HepG2 (cell line): Measurements from ENCODE around the gene TLR4. TPM values are rescaled to one million over a fixed set of nuclear protein-coding genes. Genes with fewer than 3 reads are reported as not detected.

Experiments used
- ATAC-seq: fragments of 200-7000 bp; cut with Tn5 transposase; 3 replicates; pipeline ENCODE4 v1.9.1; 2020; ENCODE audit warnings: mild to moderate bottlenecking, moderate library complexity
- BruUV-seq: library from RNA; stranded (reverse); fragments of 400-500 nt; replicated peaks from 2 replicates; lab custom pipeline; 2021; lab: Mats Ljungman, UMichigan
- CTCF ChIA-PET: fragments of 300-600 bp; formaldehyde crosslinking; extraction: SDS; loops from one replicate; lab custom pipeline; 2021; ENCODE audit warnings: low total read pairs, inconsistent platforms, low intra/inter-chr PET ratio; lab: Yijun Ruan, JAX
- POLR2A ChIA-PET: fragments of 350-600 bp; sonication (Branson Sonifier 250); formaldehyde crosslinking; loops from one replicate; lab custom pipeline; 2020; ENCODE audit warnings: antibody characterized with exemption, inconsistent platforms; lab: Yijun Ruan, JAX
- DNase-seq: peaks from one replicate; pipeline ENCODE4 v3.0.0-alpha.2; 2015; ENCODE audit warnings: low spot score
- FAIRE-seq: peaks from 3 replicates; lab custom pipeline; 2011; peaks lifted over from hg19 to GRCh38; lab: Jason Lieb, UNC
- H2AFZ ChIP-seq: one replicate; pipeline ENCODE4 v1.6.1; 2011; ENCODE audit warnings: low read length, inconsistent platforms
- H3K27ac ChIP-seq: fragments of 300-600 bp; 3 replicates; pipeline ENCODE4 v1.8.0; 2011; ENCODE audit warnings: mixed run types, mild to moderate bottlenecking, mixed read lengths, low read length, inconsistent platforms; ENCODE audit not compliant: insufficient read depth; ENCODE audit errors: extremely low read length
- H3K27me3 ChIP-seq, 2 experiments: fragments of 200-600 bp in 1 of 2; 2 replicates in 1 of 2; 3 replicates in 1 of 2; pipeline versions ENCODE4 v1.6.0 to v1.8.0; 2011; ENCODE audit warnings: low read length in 2 of 2, mild to moderate bottlenecking in 2 of 2, moderate library complexity in 2 of 2, inconsistent platforms in 1 of 2; ENCODE audit not compliant: insufficient read depth in 2 of 2, control insufficient read depth in 1 of 2
- H3K36me3 ChIP-seq, 2 experiments: fragments of 200-600 bp in 1 of 2; replicated peaks in 1 of 2; 2 replicates in 1 of 2; 3 replicates in 1 of 2; pipeline versions ENCODE4 v1.5.1 to v1.8.0; 2011; ENCODE audit warnings: low read length in 2 of 2, inconsistent platforms in 1 of 2; ENCODE audit not compliant: insufficient read depth in 2 of 2, control insufficient read depth in 1 of 2
- H3K4me1 ChIP-seq: 2 replicates; pipeline ENCODE4 v1.5.1; 2012; ENCODE audit warnings: low read length, inconsistent platforms; ENCODE audit not compliant: insufficient read depth
- H3K4me2 ChIP-seq: 2 replicates; pipeline ENCODE4 v1.6.0; 2011; ENCODE audit warnings: low read depth, low read length, inconsistent platforms
- H3K4me3 ChIP-seq, 3 experiments: fragments of 200-600 bp in 1 of 3; sonication (generic), shearing (Covaris generic) in 1 of 3; replicated peaks in 1 of 3; 2 replicates each; pipeline ENCODE4 v1.5.1; 2011 to 2016; ENCODE audit warnings: low read length in 3 of 3, inconsistent platforms in 2 of 3, low read depth in 2 of 3, mild to moderate bottlenecking in 2 of 3, control low read depth in 1 of 3, mixed read lengths in 1 of 3; ENCODE audit not compliant: insufficient read depth in 1 of 3
- H3K79me2 ChIP-seq: one replicate; pipeline ENCODE4 v1.6.1; 2011; ENCODE audit warnings: low read length, inconsistent platforms; ENCODE audit not compliant: insufficient read depth
- H3K9ac ChIP-seq: 2 replicates; pipeline ENCODE4 v1.6.0; 2011; ENCODE audit warnings: mild to moderate bottlenecking, low read depth, low read length, inconsistent platforms; ENCODE audit not compliant: insufficient read depth
- H3K9me3 ChIP-seq: 2 replicates; pipeline ENCODE4 v1.5.1; 2012; ENCODE audit warnings: mild to moderate bottlenecking, low read length
- H4K20me1 ChIP-seq: 2 replicates; pipeline ENCODE4 v1.6.0; 2011; ENCODE audit warnings: inconsistent platforms, mild to moderate bottlenecking, low read length, moderate library complexity; ENCODE audit not compliant: insufficient read depth
- FOXP1 ChIP-seq, 2 experiments: fragments of 450-650 bp in 1 of 2; IDR thresholded peaks; 2 replicates each; pipeline ENCODE4 v1.6.1; 2017 to 2018; ENCODE audit warnings: antibody characterized with exemption in 1 of 2
- GPN1 ChIP-seq: sonication (generic); formaldehyde crosslinking; IDR thresholded peaks from 2 replicates; pipeline ENCODE4 v1.5.1; 2020; ENCODE audit warnings: missing genetic modification reagents, borderline replicate concordance
- KDM6A ChIP-seq: IDR thresholded peaks from 2 replicates; pipeline ENCODE4 v1.6.1; 2016; ENCODE audit warnings: low read depth
- NR2F2 ChIP-seq: IDR thresholded peaks from 2 replicates; pipeline ENCODE4 v1.6.1; 2012; ENCODE audit warnings: low read depth, inconsistent platforms, borderline replicate concordance
- PPARG ChIP-seq: conservative IDR thresholded peaks from 2 replicates; pipeline ENCODE4 v1.6.1; 2016; ENCODE audit warnings: missing biosample characterization, missing genetic modification reagents
- REL ChIP-seq: sonication (generic); formaldehyde crosslinking; conservative IDR thresholded peaks from 2 replicates; pipeline ENCODE4 v1.8.0; 2022; ENCODE audit warnings: mild to moderate bottlenecking, missing genetic modification reagents, moderate library complexity
- SALL2 ChIP-seq: sonication (generic); formaldehyde crosslinking; IDR thresholded peaks from 2 replicates; pipeline ENCODE4 v1.8.1; 2023; ENCODE audit warnings: mild to moderate bottlenecking, missing genetic modification reagents, inconsistent platforms
- TCF12 ChIP-seq, 2 experiments: fragments of 450-650 bp in 1 of 2; sonication (generic) in 1 of 2; formaldehyde crosslinking in 1 of 2; IDR thresholded peaks; 2 replicates each; pipeline versions ENCODE4 v1.6.1 to v1.8.0; 2017 to 2022; ENCODE audit warnings: antibody characterized with exemption in 1 of 2, mild to moderate bottlenecking in 1 of 2, missing genetic modification reagents in 1 of 2, moderate library complexity in 1 of 2
- TEAD2 ChIP-seq: sonication (generic); formaldehyde crosslinking; IDR thresholded peaks from 2 replicates; pipeline ENCODE4 v1.9.0; 2021; ENCODE audit warnings: missing genetic modification reagents
- ZBTB7B ChIP-seq: sonication (generic); formaldehyde crosslinking; IDR thresholded peaks from 2 replicates; pipeline ENCODE4 v1.4.0; 2020; ENCODE audit warnings: missing genetic modification reagents
- ZNF230 ChIP-seq: sonication (generic); formaldehyde crosslinking; IDR thresholded peaks from 2 replicates; pipeline ENCODE4 v1.4.0; 2020; ENCODE audit warnings: mild to moderate bottlenecking, missing genetic modification reagents
- ZNF317 ChIP-seq: sonication (generic); formaldehyde crosslinking; IDR thresholded peaks from 2 replicates; pipeline ENCODE4 v1.5.0; 2020; ENCODE audit warnings: mild to moderate bottlenecking, missing genetic modification reagents
- ZNF570 ChIP-seq: sonication (generic); formaldehyde crosslinking; IDR thresholded peaks from 2 replicates; pipeline ENCODE4 v1.4.0; 2020; ENCODE audit warnings: mild to moderate bottlenecking, missing genetic modification reagents, borderline replicate concordance
- ZNF737 ChIP-seq: sonication (generic); formaldehyde crosslinking; IDR thresholded peaks from 2 replicates; pipeline ENCODE4 v1.5.0; 2020; ENCODE audit warnings: missing genetic modification reagents, mild to moderate bottlenecking, borderline replicate concordance
- WGBS: methylation state at CpG from one replicate; pipeline ENCODE4 v1.1.6; 2017; ENCODE audit warnings: low lambda C conversion rate; 5-methylcytosine and 5-hydroxymethylcytosine counted together
- in situ Hi-C: cut with HindIII; loops from 2 replicates; pipeline ENCODE4 v1.10.0; 2017; ENCODE audit warnings: low pct_unique_long_range_greater_than_20kb; ENCODE audit not compliant: extremely low pct_ligation_motif_present
- intact Hi-C: fragments of 100-400 bp; cut with micrococcal nuclease; formaldehyde crosslinking; loops from one replicate; pipeline ENCODE4 v1.10.0; 2022; ENCODE audit not compliant: unreplicated experiment
- polyA plus RNA-seq, 8 experiments: library from polyadenylated mRNA; depleted of rRNA in 3 of 8; stranded (reverse) in 7 of 8; unstranded in 1 of 8; fragments of >200 nt; fragmentation: Illumina TruSeq in 4 of 8; extraction: Trizol in 4 of 8; gene quantifications; 2 replicates each; pipeline versions ENCODE4 v1.2.1 to v1.2.3, GENCODE V29; 2011 to 2016; ENCODE audit warnings: low read depth in 4 of 8, missing spikeins in 1 of 8, mixed read lengths in 1 of 8; ENCODE audit not compliant: insufficient read depth in 1 of 8
- total RNA-seq, 5 experiments: library from RNA; depleted of rRNA; stranded (reverse); fragments of >200 nt; fragmentation: Illumina TruSeq; extraction: Trizol; gene quantifications; 2 replicates each; pipeline ENCODE4 v1.2.3, GENCODE V29; 2016; ENCODE audit warnings: low read depth in 1 of 5
- TF ChIP-seq, protein P1 (sequence below): sonication (generic); formaldehyde crosslinking; IDR thresholded peaks from 2 replicates; pipeline ENCODE4 v1.4.0; 2020; ENCODE audit warnings: mild to moderate bottlenecking, missing genetic modification reagents
- TF ChIP-seq, protein P2 (sequence below): sonication (generic); formaldehyde crosslinking; IDR thresholded peaks from 2 replicates; pipeline ENCODE4 v1.5.0; 2020; ENCODE audit warnings: mild to moderate bottlenecking, low read depth, missing genetic modification reagents, borderline replicate concordance
- TF ChIP-seq, protein P3 (sequence below): sonication (generic); formaldehyde crosslinking; IDR thresholded peaks from 2 replicates; pipeline ENCODE4 v1.5.0; 2020; ENCODE audit warnings: mild to moderate bottlenecking, missing genetic modification reagents, borderline replicate concordance

The TLR4 gene
- total and polyA plus RNA-seq, 2 of the 13 experiments (the other 11 are each of a cell fraction or from before 2014, with no cell fraction given), result 0.07 to 0.22 TPM

DNA sequence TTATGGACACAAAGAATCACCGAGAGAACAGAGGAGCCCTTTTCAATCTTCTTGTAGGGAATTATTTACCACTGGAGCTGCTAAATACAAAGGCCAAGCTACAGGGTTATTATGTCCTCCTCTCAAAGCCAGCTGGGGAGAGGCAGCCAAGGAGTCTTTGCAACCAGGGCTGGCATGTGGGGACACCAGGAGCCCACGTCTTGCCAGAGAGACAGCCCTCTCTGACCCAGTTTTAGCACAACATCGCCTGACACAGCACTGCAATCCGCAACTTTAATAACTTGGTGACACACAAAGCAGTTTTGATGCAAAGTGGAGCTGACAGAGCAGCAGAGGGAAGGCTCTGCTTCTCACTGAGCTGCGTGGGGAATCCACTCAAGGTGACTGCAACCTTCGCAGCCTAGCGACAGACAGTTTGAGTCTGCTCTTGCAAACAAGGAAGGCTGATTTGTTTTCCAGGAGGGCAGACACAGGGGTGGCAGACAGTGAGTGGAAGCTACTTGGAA, 33.6 kb downstream of the TLR4 start (continued):
- TF ChIP-seq NR2F2 (no peak), REL (CRISPR knock-in tag) (no peak)

DNA sequence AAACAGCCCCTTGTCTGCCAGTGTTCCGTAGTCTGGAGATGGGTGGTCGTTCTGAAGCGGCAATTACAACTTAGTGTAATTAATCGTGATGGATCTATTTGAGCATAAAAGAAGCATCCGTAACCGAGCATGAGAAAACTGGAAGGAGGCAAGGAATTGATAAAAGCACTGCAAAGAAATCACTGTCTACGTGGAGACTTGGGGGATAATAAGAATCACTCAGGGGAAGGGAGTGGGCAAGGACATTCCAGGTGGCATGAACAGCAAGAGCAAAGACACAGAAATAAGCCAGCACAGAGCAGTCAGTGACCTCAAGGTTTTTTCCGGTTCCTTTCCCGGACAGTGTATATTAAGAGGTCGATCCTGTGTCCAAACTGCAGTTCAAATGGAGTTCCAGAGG, 35.0 kb downstream of the TLR4 start:
- ATAC-seq, result no peak
- WGBS, result 13% methylated on average over 10 of the region's 10 CpGs
- no peak overlapping the region for H3K27ac ChIP-seq

More for the DNA sequence above, 35.0 kb downstream of the TLR4 start:
- H3K79me2 ChIP-seq, result no peaks in the 10 kb centered on the region
- ChIA-PET CTCF (no interaction called here), POLR2A (no interaction called here)
- in situ Hi-C loops, result no loop called here
- H3K4me1 ChIP-seq, result no peaks in the 10 kb centered on the region
- H3K4me3 ChIP-seq, result no peak overlapping the region
- H3K9ac ChIP-seq, result no peak overlapping the region
- DNase-seq (no peak), FAIRE-seq (no peak)
- TF ChIP-seq ZBTB7B (CRISPR knock-in tag), result no peak
- no peak for TF ChIP-seq ZNF317
- TF ChIP-seq ZNF737 (CRISPR knock-in tag), result no peak
- TF ChIP-seq KDM6A (CRISPR knock-in tag), result no peak
- TF ChIP-seq, protein P1, sequence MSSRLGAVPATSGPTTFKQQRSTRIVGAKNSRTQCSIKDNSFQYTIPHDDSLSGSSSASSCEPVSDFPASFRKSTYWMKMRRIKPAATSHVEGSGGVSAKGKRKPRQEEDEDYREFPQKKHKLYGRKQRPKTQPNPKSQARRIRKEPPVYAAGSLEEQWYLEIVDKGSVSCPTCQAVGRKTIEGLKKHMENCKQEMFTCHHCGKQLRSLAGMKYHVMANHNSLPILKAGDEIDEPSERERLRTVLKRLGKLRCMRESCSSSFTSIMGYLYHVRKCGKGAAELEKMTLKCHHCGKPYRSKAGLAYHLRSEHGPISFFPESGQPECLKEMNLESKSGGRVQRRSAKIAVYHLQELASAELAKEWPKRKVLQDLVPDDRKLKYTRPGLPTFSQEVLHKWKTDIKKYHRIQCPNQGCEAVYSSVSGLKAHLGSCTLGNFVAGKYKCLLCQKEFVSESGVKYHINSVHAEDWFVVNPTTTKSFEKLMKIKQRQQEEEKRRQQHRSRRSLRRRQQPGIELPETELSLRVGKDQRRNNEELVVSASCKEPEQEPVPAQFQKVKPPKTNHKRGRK (CRISPR knock-in tag), result no peak
- TF ChIP-seq TCF12 (IDR thresholded peaks at IDR 0.05), result no peak
- TF ChIP-seq TCF12 (CRISPR knock-in tag; IDR thresholded peaks at IDR 0.05), result no peak
- no peak for TF ChIP-seq TEAD2 (CRISPR knock-in tag)
- TF ChIP-seq FOXP1 (IDR thresholded peaks at IDR 0.05), result no peak
- TF ChIP-seq FOXP1 (CRISPR knock-in tag; IDR thresholded peaks at IDR 0.05), result no peak
- TF ChIP-seq, protein P2, sequence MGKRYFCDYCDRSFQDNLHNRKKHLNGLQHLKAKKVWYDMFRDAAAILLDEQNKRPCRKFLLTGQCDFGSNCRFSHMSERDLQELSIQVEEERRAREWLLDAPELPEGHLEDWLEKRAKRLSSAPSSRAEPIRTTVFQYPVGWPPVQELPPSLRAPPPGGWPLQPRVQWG, result no peak
- TF ChIP-seq ZNF570 (CRISPR knock-in tag), result no peak
- TF ChIP-seq ZNF230 (CRISPR knock-in tag), result no peak
- TF ChIP-seq PPARG (CRISPR knock-in tag), result no peak
- no peak for TF ChIP-seq SALL2 (CRISPR knock-in tag)
- TF ChIP-seq, protein P3, sequence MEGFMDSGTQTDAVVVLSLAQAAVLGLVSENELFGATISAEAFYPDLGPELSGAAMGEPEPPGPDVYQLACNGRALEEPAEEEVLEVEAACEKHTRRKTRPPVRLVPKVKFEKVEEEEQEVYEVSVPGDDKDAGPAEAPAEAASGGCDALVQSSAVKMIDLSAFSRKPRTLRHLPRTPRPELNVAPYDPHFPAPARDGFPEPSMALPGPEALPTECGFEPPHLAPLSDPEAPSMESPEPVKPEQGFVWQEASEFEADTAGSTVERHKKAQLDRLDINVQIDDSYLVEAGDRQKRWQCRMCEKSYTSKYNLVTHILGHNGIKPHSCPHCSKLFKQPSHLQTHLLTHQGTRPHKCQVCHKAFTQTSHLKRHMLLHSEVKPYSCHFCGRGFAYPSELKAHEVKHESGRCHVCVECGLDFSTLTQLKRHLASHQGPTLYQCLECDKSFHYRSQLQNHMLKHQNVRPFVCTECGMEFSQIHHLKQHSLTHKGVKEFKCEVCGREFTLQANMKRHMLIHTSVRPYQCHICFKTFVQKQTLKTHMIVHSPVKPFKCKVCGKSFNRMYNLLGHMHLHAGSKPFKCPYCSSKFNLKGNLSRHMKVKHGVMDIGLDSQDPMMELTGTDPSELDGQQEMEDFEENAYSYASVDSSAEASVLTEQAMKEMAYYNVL (CRISPR knock-in tag), result no peak
- no peak for TF ChIP-seq GPN1 (CRISPR knock-in tag)
- H2AFZ ChIP-seq, result no peak overlapping the region
- no peaks in the 10 kb centered on the region for H3K36me3 ChIP-seq
- H3K27me3 ChIP-seq, result no peaks in the 10 kb centered on the region; a peak in 2 of 5 replicates
- H3K4me2 ChIP-seq, result no peak overlapping the region
- H4K20me1 ChIP-seq, result no peaks in the 10 kb centered on the region
- no TSS peak for BruUV-seq
- no peaks in the 10 kb centered on the region for H3K9me3 ChIP-seq
- intact Hi-C loops, result no loop called here
